Activated naive CD4-positive, alpha-beta T cell treated with Interleukin-2 at 50 U/mL for 16 hours (primary cell): ENCODE measurements around the gene MRPL52.
"Not testable (repeated sequence)": the region's sequence is repeated elsewhere in the genome, so short reads cannot be mapped to it uniquely, and the experiment has no call there.

Experiments used
- DNase-seq: peaks from one replicate; pipeline ENCODE4 v3.0.0-alpha.2; 2020

Gene MRPL52

GRCh38 chr14:22811722-22812121 lies 18.0 kb upstream of the MRPL52 start:
- DNase-seq, result no peak

- DNase-seq, result no peak
Measured at GRCh38 chr14:22812744-22813143, 16.9 kb upstream of the MRPL52 start.

- no peak for DNase-seq
Measured at GRCh38 chr14:22813145-22813544, 16.5 kb upstream of the MRPL52 start.

GRCh38 chr14:22814373-22814772 lies 15.3 kb upstream of the MRPL52 start:
- no peak for DNase-seq

GRCh38 chr14:22814941-22815713 lies 14.6 kb upstream of the MRPL52 start, which contains the start of gene SLC7A7:
Gene SLC7A7 (minus strand): TSS chr14:22815435. CDS start chr14:22813398, 2,037 bp downstream.
- DNase-seq, result no peak

GRCh38 chr14:22819151-22819988 lies 10.3 kb upstream of the MRPL52 start:
- DNase-seq, result no peak

- DNase-seq, result no peak
Measured at GRCh38 chr14:22820731-22821130, 9.0 kb upstream of the MRPL52 start.

GRCh38 chr14:22821193-22822015 lies 8.3 kb upstream of the MRPL52 start:
- no peak for DNase-seq

- no peak for DNase-seq
Measured at GRCh38 chr14:22822016-22822570, 7.6 kb upstream of the MRPL52 start.

GRCh38 chr14:22822571-22823098 lies 7.1 kb upstream of the MRPL52 start:
- peak; percentile 67 for DNase-seq

- no peak for DNase-seq
Measured at GRCh38 chr14:22824711-22825359, 4.9 kb upstream of the MRPL52 start.

GRCh38 chr14:22829076-22829660 lies 519 bp upstream of the MRPL52 start:
- not testable (repeated sequence) for DNase-seq

- no peak for DNase-seq
Measured at GRCh38 chr14:22830443-22831010, 840 bp downstream of the MRPL52 start.

- no peak for DNase-seq
Measured at GRCh38 chr14:22835505-22835904, 5.8 kb downstream of the MRPL52 start.

- DNase-seq, result no peak
Measured at GRCh38 chr14:22836301-22837113, 6.8 kb downstream of the MRPL52 start, which contains the start of gene MMP14. Gene MMP14 (plus strand): TSS chr14:22836585. CDS start chr14:22836818, 233 bp downstream.

- DNase-seq, result no peak
Measured at GRCh38 chr14:22837114-22837749, 7.5 kb downstream of the MRPL52 start.

GRCh38 chr14:22837750-22838538 lies 8.3 kb downstream of the MRPL52 start:
- DNase-seq, result no peak

- DNase-seq, result no peak
Measured at GRCh38 chr14:22838631-22839041, 8.9 kb downstream of the MRPL52 start.
